Sigmoid colon (tissue), 7 donors: ENCODE data around the gene CENPO. TPM values are rescaled to one million over a fixed set of nuclear protein-coding genes. Genes with fewer than 3 reads are reported as not detected.

Experiments
- DNase-seq: peaks from one replicate; pipeline ENCODE4 v3.0.0-alpha.2; 2019
- H3K27ac ChIP-seq, 4 donors: fragments of 200-600 bp; sonication (generic); one replicate each; pipeline ENCODE4 v1.5.1; 2016 to 2019; ENCODE audit warnings: mild to moderate bottlenecking in 1 of 4
- H3K27me3 ChIP-seq, 3 donors: fragments of 200-600 bp; sonication (generic); one replicate each; pipeline ENCODE4 v1.5.1; 2019; ENCODE audit warnings: mild to moderate bottlenecking in 1 of 3
- H3K36me3 ChIP-seq, 4 donors: fragments of 200-600 bp; sonication (generic); one replicate each; pipeline ENCODE4 v1.5.1; 2016 to 2019
- H3K4me1 ChIP-seq, 4 donors: fragments of 200-600 bp; sonication (generic); one replicate each; pipeline ENCODE4 v1.5.1; 2017 to 2019
- H3K4me3 ChIP-seq, 4 donors: fragments of 200-600 bp; sonication (generic); one replicate each; pipeline ENCODE4 v1.5.1; 2017 to 2019; ENCODE audit warnings: mild to moderate bottlenecking in 2 of 4, moderate library complexity in 1 of 4
- H3K9me3 ChIP-seq, 4 donors: fragments of 200-600 bp in 3 of 4; sonication (generic) in 3 of 4; one replicate each; pipeline versions ENCODE4 v1.5.1 to v1.6.1; 2013 to 2019
- EP300 ChIP-seq, 4 donors: sonication (generic); formaldehyde crosslinking; IDR thresholded peaks; one replicate each; pipeline ENCODE4 v1.6.1; 2017; ENCODE audit warnings: antibody characterized with exemption in 4 of 4
- POLR2A ChIP-seq, 2 donors: fragments of 450-650 bp; IDR thresholded peaks; one replicate each; pipeline ENCODE4 v1.6.1; 2016; ENCODE audit warnings: antibody characterized with exemption in 2 of 2, mild to moderate bottlenecking in 2 of 2, moderate library complexity in 2 of 2
- POLR2AphosphoS5 ChIP-seq, 4 donors: sonication (generic); formaldehyde crosslinking; IDR thresholded peaks; one replicate each; pipeline ENCODE4 v1.6.1; 2017; ENCODE audit warnings: antibody characterized with exemption in 4 of 4
- WGBS, 2 donors: extraction: QIAGEN DNeasy Blood & Tissue Kit; methylation state at CpG; one replicate each; pipeline ENCODE4 v1.1.7; 2013; 5-methylcytosine and 5-hydroxymethylcytosine counted together
- intact Hi-C: fragments of 100-400 bp; cut with DNase I; formaldehyde crosslinking; loops from one replicate; pipeline ENCODE4 v1.15.1; 2023
- polyA plus RNA-seq, 3 donors: library from polyadenylated mRNA; stranded (reverse); fragments of 200-250 nt; gene quantifications; one replicate each; pipeline ENCODE4 v1.2.3, GENCODE V29; 2013
- total RNA-seq, 4 donors: library from RNA; depleted of rRNA; stranded (reverse); fragments of >200 nt; gene quantifications; one replicate each; pipeline ENCODE4 v1.1.0, GENCODE V29; 2016
- TF ChIP-seq, protein P1 (sequence below), 4 experiments: fragments of 450-650 bp in 3 of 4; fragments of 200-600 bp in 1 of 4; IDR thresholded peaks; one replicate each; pipeline ENCODE4 v1.5.1; 2016 to 2019; ENCODE audit warnings: antibody characterized with exemption in 4 of 4, mild to moderate bottlenecking in 3 of 4, moderate library complexity in 2 of 4
- donor health status: healthy with polysubstance abuse.
- donor health status: Bipolar disorder and iron deficiency.
- donor health status: healthy.

The CENPO gene
- total and polyA plus RNA-seq, 7 donors, result 0.49 to 10.4 (median 4.9) TPM

GRCh38 chr2:24838541-24838940 is 45.3 kb downstream of the CENPO start:
- H3K4me1 ChIP-seq, result no peaks in the 10 kb centered on the region
- H3K27me3 ChIP-seq, result no peaks in the 10 kb centered on the region
- DNase-seq, result no peak
- intact Hi-C loops, result no loop called here
- no peak for TF ChIP-seq POLR2A (IDR thresholded peaks at IDR 0.05)
- TF ChIP-seq POLR2AphosphoS5 (IDR thresholded peaks at IDR 0.05), result no peak
- TF ChIP-seq, protein P1, sequence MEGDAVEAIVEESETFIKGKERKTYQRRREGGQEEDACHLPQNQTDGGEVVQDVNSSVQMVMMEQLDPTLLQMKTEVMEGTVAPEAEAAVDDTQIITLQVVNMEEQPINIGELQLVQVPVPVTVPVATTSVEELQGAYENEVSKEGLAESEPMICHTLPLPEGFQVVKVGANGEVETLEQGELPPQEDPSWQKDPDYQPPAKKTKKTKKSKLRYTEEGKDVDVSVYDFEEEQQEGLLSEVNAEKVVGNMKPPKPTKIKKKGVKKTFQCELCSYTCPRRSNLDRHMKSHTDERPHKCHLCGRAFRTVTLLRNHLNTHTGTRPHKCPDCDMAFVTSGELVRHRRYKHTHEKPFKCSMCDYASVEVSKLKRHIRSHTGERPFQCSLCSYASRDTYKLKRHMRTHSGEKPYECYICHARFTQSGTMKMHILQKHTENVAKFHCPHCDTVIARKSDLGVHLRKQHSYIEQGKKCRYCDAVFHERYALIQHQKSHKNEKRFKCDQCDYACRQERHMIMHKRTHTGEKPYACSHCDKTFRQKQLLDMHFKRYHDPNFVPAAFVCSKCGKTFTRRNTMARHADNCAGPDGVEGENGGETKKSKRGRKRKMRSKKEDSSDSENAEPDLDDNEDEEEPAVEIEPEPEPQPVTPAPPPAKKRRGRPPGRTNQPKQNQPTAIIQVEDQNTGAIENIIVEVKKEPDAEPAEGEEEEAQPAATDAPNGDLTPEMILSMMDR (IDR thresholded peaks at IDR 0.05), result no peak
- TF ChIP-seq EP300 (IDR thresholded peaks at IDR 0.05), result no peak
- no peak overlapping the region for H3K4me3 ChIP-seq
- H3K9me3 ChIP-seq, result no peaks in the 10 kb centered on the region
- 95 to 96% methylated on average over 18 of the region's 18 CpGs for WGBS, 2 donors
- H3K27ac ChIP-seq, result no peak overlapping the region
- H3K36me3 ChIP-seq, result peaks cover 0 to 23% (median 0%) of the 10 kb centered on the region in 4 donors

DNA sequence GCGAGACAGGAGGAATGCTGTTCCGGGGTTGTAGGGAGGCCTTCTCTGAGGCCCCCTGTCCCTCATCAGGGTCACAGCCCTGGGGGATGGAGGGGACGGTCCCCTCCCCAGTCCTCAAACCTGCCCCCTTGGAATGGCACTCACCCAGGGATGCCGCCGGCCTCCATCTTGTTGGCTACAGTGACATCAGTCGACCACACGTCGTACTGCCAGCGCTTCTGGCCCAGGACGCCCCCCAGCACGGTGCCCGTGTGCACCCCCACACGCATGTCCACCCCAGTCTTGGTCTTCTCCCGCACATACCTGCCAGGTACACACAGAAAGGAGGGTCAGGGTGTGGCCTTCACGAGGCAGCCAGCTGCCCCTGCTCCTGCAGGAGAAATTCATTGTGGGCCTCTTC is 46.5 kb downstream of the CENPO start:
- Histone ChIP-seq H3K36me3 (peaks cover 0 to 18% (median 0%) of the 10 kb centered on the region in 4 donors), H3K4me1 (no peaks in the 10 kb centered on the region), H3K27me3 (no peaks in the 10 kb centered on the region), H3K27ac (no peak overlapping the region), H3K9me3 (no peaks in the 10 kb centered on the region), H3K4me3 (no peak overlapping the region)
- 91 to 93% methylated on average over 15 of the region's 15 CpGs for whole genome bisulfite sequencing, 2 donors
- TF ChIP-seq POLR2A (IDR thresholded peaks at IDR 0.05) (no peak), POLR2AphosphoS5 (IDR thresholded peaks at IDR 0.05) (no peak), EP300 (IDR thresholded peaks at IDR 0.05) (no peak)
- TF ChIP-seq, protein P1 (IDR thresholded peaks at IDR 0.05), result no peak
- no peak for DNase-seq
- intact Hi-C loops, result no loop called here

DNA sequence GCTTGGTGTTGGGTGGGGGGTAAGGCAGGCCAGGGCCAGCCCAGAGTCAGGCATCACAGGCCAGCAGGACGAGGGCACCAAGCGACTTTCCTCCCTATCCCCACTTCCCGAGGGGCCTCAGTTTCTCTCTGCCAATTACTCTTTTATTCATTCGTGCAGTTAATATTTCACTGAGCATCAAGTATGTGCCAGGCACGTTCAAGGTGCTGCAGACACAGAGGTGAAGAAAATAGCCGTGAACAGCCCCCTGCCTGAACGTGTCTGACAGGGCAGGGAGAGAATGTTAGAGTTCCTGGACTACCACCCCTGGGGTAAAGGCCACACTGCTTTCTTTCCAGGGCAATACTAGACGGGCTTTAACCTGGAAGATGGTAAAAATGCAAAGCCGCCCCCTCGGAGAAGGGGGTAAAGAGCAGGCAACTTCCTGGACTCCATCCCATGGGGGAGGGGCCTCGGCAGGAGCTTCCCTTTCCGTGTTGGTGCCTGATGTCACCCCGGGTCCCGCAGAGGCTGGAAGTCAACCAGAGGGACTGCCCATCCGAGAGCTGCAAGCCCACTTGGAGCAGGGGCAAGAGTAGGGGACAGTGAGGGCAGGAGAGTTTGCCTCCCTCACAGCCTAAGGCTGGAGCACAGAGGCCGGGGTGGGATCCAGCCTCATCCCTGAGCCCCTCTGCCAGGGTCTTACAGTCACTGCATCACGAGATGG is 47.1 kb downstream of the CENPO start:
- no peak for DNase-seq
- peaks cover 0 to 17% (median 0%) of the 10 kb centered on the region in 4 donors for H3K36me3 ChIP-seq
- H3K4me3 ChIP-seq, result no peak overlapping the region
- no peaks in the 10 kb centered on the region for H3K27me3 ChIP-seq
- WGBS, 2 donors, result 81 to 84% methylated on average over 17 of the region's 17 CpGs
- H3K9me3 ChIP-seq, result no peaks in the 10 kb centered on the region
- intact Hi-C loops, result no loop called here
- no peaks in the 10 kb centered on the region for H3K4me1 ChIP-seq
- no peak overlapping the region for H3K27ac ChIP-seq
- TF ChIP-seq EP300 (IDR thresholded peaks at IDR 0.05) (no peak), POLR2AphosphoS5 (IDR thresholded peaks at IDR 0.05) (no peak), POLR2A (IDR thresholded peaks at IDR 0.05) (no peak)
- TF ChIP-seq, protein P1 (IDR thresholded peaks at IDR 0.05), result no peak

DNA sequence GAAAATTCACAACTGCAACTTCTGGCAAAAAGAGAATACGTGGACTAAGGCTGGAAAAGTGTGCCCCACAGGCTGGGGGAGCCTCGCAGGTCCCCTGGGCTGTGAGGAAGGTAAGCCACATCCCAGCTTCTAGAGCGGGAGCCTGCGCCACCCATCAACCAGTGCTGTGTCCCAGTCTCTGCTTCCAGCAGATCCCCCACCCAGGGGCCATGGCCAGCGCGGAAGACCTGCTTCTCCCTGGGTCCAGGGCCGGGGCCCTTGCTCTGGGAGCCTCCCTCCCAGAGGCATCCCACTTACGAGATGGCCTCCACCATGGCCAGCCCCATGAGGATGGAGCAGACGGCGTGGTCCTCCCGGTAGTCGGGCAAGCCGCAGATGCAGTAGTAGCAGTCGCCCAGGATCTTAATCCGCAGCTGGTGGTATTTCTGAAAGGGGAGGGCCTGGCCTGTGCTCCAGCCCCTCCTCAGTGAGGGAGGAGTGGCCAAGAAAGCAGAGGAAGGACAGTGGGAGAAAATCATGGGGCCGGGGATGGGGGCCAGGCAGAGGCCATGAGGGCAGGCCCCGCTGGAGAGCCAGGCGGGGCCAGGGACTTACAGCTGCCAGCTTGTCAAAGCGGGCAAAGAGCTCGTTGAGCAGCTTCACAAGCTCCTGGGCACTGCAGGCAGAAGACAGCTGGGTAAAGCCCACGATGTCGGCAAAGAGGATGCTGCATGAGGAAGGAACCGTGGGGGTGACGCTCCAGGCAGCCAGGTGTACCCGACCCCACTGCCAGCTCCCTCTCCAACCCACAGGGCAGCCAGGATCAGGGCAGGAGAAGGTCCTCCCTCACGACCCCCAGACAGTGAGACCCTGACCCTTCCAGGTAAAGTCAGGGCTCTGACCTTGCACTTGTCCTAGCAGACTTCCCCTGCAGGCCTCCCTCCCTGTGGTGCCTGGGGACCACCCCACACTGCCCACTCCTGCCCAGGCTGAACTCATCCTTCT is 48.0 kb downstream of the CENPO start:
- DNase-seq, result no peak
- no peak overlapping the region for H3K27ac ChIP-seq
- H3K27me3 ChIP-seq, result no peaks in the 10 kb centered on the region
- H3K36me3 ChIP-seq, result peaks cover 0 to 13% (median 0%) of the 10 kb centered on the region in 4 donors
- no peaks in the 10 kb centered on the region for H3K9me3 ChIP-seq
- H3K4me3 ChIP-seq, result no peak overlapping the region
- intact Hi-C loops, result no loop called here
- TF ChIP-seq POLR2AphosphoS5 (IDR thresholded peaks at IDR 0.05) (no peak), EP300 (IDR thresholded peaks at IDR 0.05) (no peak), POLR2A (IDR thresholded peaks at IDR 0.05) (no peak)
- TF ChIP-seq, protein P1 (IDR thresholded peaks at IDR 0.05), result no peak
- no peaks in the 10 kb centered on the region for H3K4me1 ChIP-seq
- WGBS, 2 donors, result 90 to 91% methylated on average over 26 of the region's 26 CpGs
